ENCODE data around the gene CD80.

CD80 gene

GRCh38 chr3:119497820-119498185 is 61.6 kb downstream of the CD80 start:
- no peak for DNase-seq (ENCODE audit: low read depth in 2 of 2)

GRCh38 chr3:119494597-119494996 is 64.8 kb downstream of the CD80 start:
- DNase-seq (ENCODE audit: low read depth in 2 of 2), result no peak

- DNase-seq (ENCODE audit: low read depth in 2 of 2), result no peak
These were observed 66.6 kb downstream of the CD80 start for GRCh38 chr3:119492810-119493209.

- no peak for DNase-seq (ENCODE audit: low read depth in 2 of 2)
These were observed 67.3 kb downstream of the CD80 start for GRCh38 chr3:119492128-119492527.

- DNase-seq (ENCODE audit: low read depth in 2 of 2), result no peak
These were observed 69.3 kb downstream of the CD80 start for GRCh38 chr3:119490153-119490552.

GRCh38 chr3:119485563-119485962 is 73.9 kb downstream of the CD80 start:
- DNase-seq (ENCODE audit: low read depth in 2 of 2), result no peak

- DNase-seq (ENCODE audit: low read depth in 2 of 2), result no peak
These were observed 76.3 kb downstream of the CD80 start for GRCh38 chr3:119483101-119483500.

- no peak for DNase-seq (ENCODE audit: low read depth in 2 of 2)
These were observed 78.3 kb downstream of the CD80 start for GRCh38 chr3:119481079-119481478.

Measured in stimulated activated CD8-positive, alpha-beta memory T cell treated with anti-CD3 and anti-CD28 coated beads, Interleukin-2, amount 100 ng/mL, for 1 hour (primary cell).